C4-2B (cell line): ENCODE measurements around the gene RNF31.
"Not testable (repeated sequence)": the region's sequence is repeated elsewhere in the genome, so short reads cannot be mapped to it uniquely, and the experiment has no call there.

Experiments used
- H3K27ac ChIP-seq: fragments of 450-650 bp; 2 replicates; pipeline ENCODE4 v1.5.1; 2017
- CTCF ChIP-seq: fragments of 450-650 bp; conservative IDR thresholded peaks from 2 replicates; pipeline ENCODE4 v1.5.1; 2017; ENCODE audit warnings: mild to moderate bottlenecking
- ZFX ChIP-seq: fragments of 450-650 bp; IDR thresholded peaks from 2 replicates; pipeline ENCODE4 v1.6.1; 2017

The RNF31 gene

GRCh38 chr14:24195186-24196070 is 48.1 kb downstream of the RNF31 start, which contains the start of gene TM9SF1:
TM9SF1 (minus strand) TSS chr14:24195441; CDS start chr14:24195019, 422 bp downstream.
- TF ChIP-seq ZFX, result peak; percentile 95
- no peak for TF ChIP-seq CTCF
- H3K27ac ChIP-seq, result peak within 1 kb of the TSS; percentile 95

GRCh38 chr14:24196071-24197055 is 49.1 kb downstream of the RNF31 start:
- TF ChIP-seq ZFX (no peak), CTCF (no peak)
- peak overlapping the region; percentile 95 for H3K27ac ChIP-seq

- TF ChIP-seq CTCF (no peak), ZFX (no peak)
- no peak overlapping the region; the same call in 1 of the 2 replicates for H3K27ac ChIP-seq
These were observed 49.8 kb downstream of the RNF31 start for GRCh38 chr14:24197056-24197450.

GRCh38 chr14:24198814-24199524 is 51.7 kb downstream of the RNF31 start:
- TF ChIP-seq ZFX, result no peak
- H3K27ac ChIP-seq, result no peak overlapping the region

- H3K27ac ChIP-seq, result not testable (repeated sequence)
These were observed 55.2 kb downstream of the RNF31 start for GRCh38 chr14:24202538-24202937.

GRCh38 chr14:24203249-24203886 is 56.1 kb downstream of the RNF31 start:
- H3K27ac ChIP-seq, result not testable (repeated sequence)

- TF ChIP-seq ZFX (no peak), CTCF (no peak)
- no peak overlapping the region for H3K27ac ChIP-seq
These were observed 57.2 kb downstream of the RNF31 start for GRCh38 chr14:24204163-24205146.
